ENCODE results near the gene TRAM2.

The TRAM2 gene

DNA sequence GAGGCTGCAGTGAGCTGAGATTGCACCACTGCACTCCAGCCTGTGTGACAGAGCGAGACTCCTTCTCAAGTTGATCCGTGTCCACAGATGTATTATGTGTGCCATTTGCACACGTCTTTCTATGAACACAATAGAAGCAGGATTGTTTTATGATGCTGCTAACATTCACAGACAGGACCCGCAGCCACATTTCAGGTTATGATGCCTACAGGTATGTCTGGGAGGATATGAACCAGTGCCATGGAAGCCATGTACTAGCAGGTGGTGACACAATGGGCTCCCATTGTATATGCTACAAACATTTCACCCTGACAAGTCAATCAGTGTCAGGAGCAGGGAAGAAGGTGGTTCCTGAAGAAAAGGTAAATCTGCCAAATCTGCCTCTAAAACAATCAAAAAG lies 4.3 kb downstream of the TRAM2 start:
- Histone ChIP-seq H3K79me2 (ENCODE audit: control insufficient read depth, insufficient read depth, low read length, poor library complexity) (peaks cover 14% of the 10 kb centered on the region), H3K14ac (ENCODE audit: low read length) (no peak overlapping the region), H4K12ac (ENCODE audit: low read depth, low read length) (no peak overlapping the region), H3K4me1 (ENCODE audit: control insufficient read depth in 1 of 2, insufficient read depth in 2 of 2, low read length in 2 of 2) (peaks cover 40 to 64% of the 10 kb centered on the region in 2 experiments), H3K27me3 (ENCODE audit: insufficient read depth, low read length) (no peaks in the 10 kb centered on the region), H2BK12ac (ENCODE audit: low read length) (no peak overlapping the region), H2AFZ (ENCODE audit: insufficient read depth, low read length, poor library complexity) (no peak overlapping the region), H2AK5ac (ENCODE audit: low read length) (no peak overlapping the region), H4K8ac (ENCODE audit: low read depth, low read length) (no peak overlapping the region), H3K79me1 (ENCODE audit: low read length) (peaks cover 20% of the 10 kb centered on the region), H3K9ac (ENCODE audit: low read length) (no peak overlapping the region), H3K9me3 (ENCODE audit: insufficient read depth, low read depth, low read length) (no peaks in the 10 kb centered on the region), H2BK120ac (ENCODE audit: insufficient read depth, low read length, poor library complexity) (no peak overlapping the region), H3K4me2 (ENCODE audit: low read length) (no peak overlapping the region), H3K18ac (ENCODE audit: low read length) (no peak overlapping the region), H3K23ac (ENCODE audit: low read length) (no peak overlapping the region), H4K91ac (ENCODE audit: low read depth, low read length) (no peak overlapping the region), H3K27ac (ENCODE audit: low read depth, low read length) (peak overlapping the region; percentile 36), H3K4ac (ENCODE audit: low read depth, low read length) (peak overlapping the region; percentile 12), H3K36me3 (ENCODE audit: control insufficient read depth in 1 of 2, insufficient read depth in 2 of 2, low read length in 2 of 2) (no peaks in the 10 kb centered on the region), H2BK5ac (ENCODE audit: low read depth, low read length, poor library complexity) (no peak overlapping the region), H3K4me3 (ENCODE audit: low read depth, low read length) (no peak overlapping the region)
- WGBS (ENCODE audit: extremely low coverage, insufficient coverage, insufficient read length), result no CpG with 5 or more reads among the region's 4 CpGs
- DNase-seq, result peak; percentile 62 to 68

DNA sequence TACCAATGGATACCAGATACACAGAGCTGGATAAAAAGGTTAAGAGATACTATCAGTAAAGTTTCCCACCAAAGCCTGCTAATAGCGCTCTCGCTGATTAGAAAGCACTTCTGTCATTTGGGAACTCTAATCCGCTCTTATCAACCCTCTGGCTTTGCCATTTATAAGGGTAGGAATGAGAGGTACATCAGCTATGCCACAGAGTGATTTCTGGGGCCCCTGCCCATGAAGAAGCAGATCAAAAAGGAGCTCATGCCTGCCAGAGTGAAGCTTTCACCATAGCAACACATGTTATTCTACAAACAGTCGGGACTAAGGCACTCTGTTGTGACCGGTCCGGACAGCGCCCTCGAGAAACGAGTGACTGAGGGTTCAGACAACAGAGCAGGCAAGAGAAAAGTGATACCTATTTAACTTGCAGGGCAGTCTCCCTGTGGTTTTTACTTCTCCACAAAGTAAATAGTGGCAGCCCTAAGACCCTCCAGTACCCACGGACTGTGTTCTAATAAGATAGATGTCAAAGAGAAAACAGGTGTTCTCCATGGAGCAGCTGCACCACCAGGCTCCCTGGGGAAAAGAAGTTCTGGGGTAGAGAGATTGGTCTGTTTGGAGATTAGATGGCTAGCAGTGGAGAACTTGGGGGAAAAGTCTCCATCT lies 5.6 kb downstream of the TRAM2 start:
- H3K23ac ChIP-seq (ENCODE audit: low read length), result no peak overlapping the region
- no peak overlapping the region for H3K4ac ChIP-seq (ENCODE audit: low read depth, low read length)
- peaks cover 4% of the 10 kb centered on the region for H3K79me2 ChIP-seq (ENCODE audit: control insufficient read depth, insufficient read depth, low read length, poor library complexity)
- H2BK12ac ChIP-seq (ENCODE audit: low read length), result no peak overlapping the region
- no peak overlapping the region for H4K91ac ChIP-seq (ENCODE audit: low read depth, low read length)
- H2BK5ac ChIP-seq (ENCODE audit: low read depth, low read length, poor library complexity), result no peak overlapping the region
- H3K36me3 ChIP-seq (ENCODE audit: control insufficient read depth in 1 of 2, insufficient read depth in 2 of 2, low read length in 2 of 2), result no peaks in the 10 kb centered on the region
- H2AFZ ChIP-seq (ENCODE audit: insufficient read depth, low read length, poor library complexity), result no peak overlapping the region
- peak overlapping the region; percentile 10 for H3K4me2 ChIP-seq (ENCODE audit: low read length)
- peaks cover 14% of the 10 kb centered on the region for H3K79me1 ChIP-seq (ENCODE audit: low read length)
- WGBS (ENCODE audit: extremely low coverage, insufficient coverage, insufficient read length), result no CpG with 5 or more reads among the region's 10 CpGs
- no peak overlapping the region for H3K9ac ChIP-seq (ENCODE audit: low read length)
- peak in 1 of 2 donors; percentile 55 for DNase-seq
- no peak overlapping the region for H4K8ac ChIP-seq (ENCODE audit: low read depth, low read length)
- H3K27ac ChIP-seq (ENCODE audit: low read depth, low read length), result no peak overlapping the region
- H2AK5ac ChIP-seq (ENCODE audit: low read length), result no peak overlapping the region
- no peak overlapping the region for H4K12ac ChIP-seq (ENCODE audit: low read depth, low read length)
- H3K14ac ChIP-seq (ENCODE audit: low read length), result no peak overlapping the region
- peaks cover 43 to 68% of the 10 kb centered on the region in 2 experiments for H3K4me1 ChIP-seq (ENCODE audit: control insufficient read depth in 1 of 2, insufficient read depth in 2 of 2, low read length in 2 of 2)
- H3K27me3 ChIP-seq (ENCODE audit: insufficient read depth, low read length), result no peaks in the 10 kb centered on the region
- H3K18ac ChIP-seq (ENCODE audit: low read length), result no peak overlapping the region
- no peak overlapping the region for H3K4me3 ChIP-seq (ENCODE audit: low read depth, low read length)
- no peaks in the 10 kb centered on the region for H3K9me3 ChIP-seq (ENCODE audit: insufficient read depth, low read depth, low read length)
- no peak overlapping the region for H2BK120ac ChIP-seq (ENCODE audit: insufficient read depth, low read length, poor library complexity)

DNA sequence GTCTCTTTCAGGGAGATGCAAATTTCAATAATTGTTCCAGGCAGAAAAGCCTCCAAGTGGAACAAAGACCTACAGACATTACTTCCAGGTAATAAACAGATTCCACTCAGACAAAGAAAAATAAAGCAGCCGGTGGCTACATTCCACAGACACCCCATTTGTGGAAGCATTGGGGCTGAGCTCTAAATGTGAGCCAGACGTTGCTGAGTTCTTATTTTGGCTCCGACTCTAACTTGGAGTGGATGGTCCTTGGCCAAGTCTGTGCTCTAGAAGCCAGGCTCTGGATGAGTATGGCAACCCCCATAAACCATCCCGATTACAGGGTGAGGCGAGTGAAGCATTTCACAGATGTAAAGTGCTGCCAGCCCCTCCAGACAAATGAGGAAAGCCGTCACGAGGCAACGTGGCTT lies 6.6 kb downstream of the TRAM2 start:
- Histone ChIP-seq H2BK5ac (ENCODE audit: low read depth, low read length, poor library complexity) (no peak overlapping the region), H3K27me3 (ENCODE audit: insufficient read depth, low read length) (no peaks in the 10 kb centered on the region), H3K4me1 (ENCODE audit: control insufficient read depth in 1 of 2, insufficient read depth in 2 of 2, low read length in 2 of 2) (peaks cover 37 to 63% of the 10 kb centered on the region in 2 experiments), H3K4me2 (ENCODE audit: low read length) (no peak overlapping the region), H3K4me3 (ENCODE audit: low read depth, low read length) (no peak overlapping the region), H3K18ac (ENCODE audit: low read length) (peak overlapping the region; percentile 54), H4K8ac (ENCODE audit: low read depth, low read length) (no peak overlapping the region), H3K14ac (ENCODE audit: low read length) (peak overlapping the region; percentile 42), H2AK5ac (ENCODE audit: low read length) (peak overlapping the region; percentile 22), H3K4ac (ENCODE audit: low read depth, low read length) (peak overlapping the region; percentile 34), H4K12ac (ENCODE audit: low read depth, low read length) (no peak overlapping the region), H2BK120ac (ENCODE audit: insufficient read depth, low read length, poor library complexity) (no peak overlapping the region), H3K79me2 (ENCODE audit: control insufficient read depth, insufficient read depth, low read length, poor library complexity) (peaks cover 4% of the 10 kb centered on the region), H3K9me3 (ENCODE audit: insufficient read depth, low read depth, low read length) (no peaks in the 10 kb centered on the region), H2AFZ (ENCODE audit: insufficient read depth, low read length, poor library complexity) (no peak overlapping the region), H4K91ac (ENCODE audit: low read depth, low read length) (peak overlapping the region; percentile 32), H3K27ac (ENCODE audit: low read depth, low read length) (no peak overlapping the region), H3K36me3 (ENCODE audit: control insufficient read depth in 1 of 2, insufficient read depth in 2 of 2, low read length in 2 of 2) (no peaks in the 10 kb centered on the region), H3K23ac (ENCODE audit: low read length) (no peak overlapping the region), H3K79me1 (ENCODE audit: low read length) (peaks cover 16% of the 10 kb centered on the region), H3K9ac (ENCODE audit: low read length) (no peak overlapping the region), H2BK12ac (ENCODE audit: low read length) (peak overlapping the region; percentile 64)
- no peak for DNase-seq
- no CpG with 5 or more reads among the region's 8 CpGs for WGBS (ENCODE audit: extremely low coverage, insufficient coverage, insufficient read length)

DNA sequence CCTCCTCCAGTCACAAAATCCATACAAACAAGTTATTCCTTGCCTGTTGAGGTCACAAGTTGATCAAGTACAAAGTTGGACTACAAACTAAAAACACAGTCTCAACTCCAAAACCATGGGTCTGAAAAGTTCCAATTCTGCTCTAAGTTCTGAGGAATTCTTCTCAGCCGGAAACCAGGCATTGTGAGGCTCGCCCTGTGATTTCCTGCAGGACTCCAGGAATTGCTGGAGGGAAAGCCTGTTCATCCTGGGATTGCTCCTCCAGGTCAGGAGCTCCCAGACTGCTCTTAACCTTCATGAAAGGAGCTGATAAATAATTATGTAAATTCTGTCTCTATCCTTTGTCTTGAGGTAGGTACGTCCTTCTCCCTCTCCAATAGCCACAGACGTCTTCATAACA lies 8.5 kb downstream of the TRAM2 start:
- Histone ChIP-seq H3K36me3 (ENCODE audit: control insufficient read depth in 1 of 2, insufficient read depth in 2 of 2, low read length in 2 of 2) (no peaks in the 10 kb centered on the region), H2BK5ac (ENCODE audit: low read depth, low read length, poor library complexity) (peak overlapping the region; percentile 14), H2AK5ac (ENCODE audit: low read length) (no peak overlapping the region), H3K4ac (ENCODE audit: low read depth, low read length) (no peak overlapping the region), H4K91ac (ENCODE audit: low read depth, low read length) (no peak overlapping the region), H3K14ac (ENCODE audit: low read length) (no peak overlapping the region), H4K12ac (ENCODE audit: low read depth, low read length) (no peak overlapping the region), H3K4me2 (ENCODE audit: low read length) (no peak overlapping the region), H3K9ac (ENCODE audit: low read length) (no peak overlapping the region), H3K23ac (ENCODE audit: low read length) (no peak overlapping the region), H2AFZ (ENCODE audit: insufficient read depth, low read length, poor library complexity) (no peak overlapping the region), H3K27ac (ENCODE audit: low read depth, low read length) (peak overlapping the region; percentile 67), H4K8ac (ENCODE audit: low read depth, low read length) (no peak overlapping the region), H3K18ac (ENCODE audit: low read length) (no peak overlapping the region), H3K4me3 (ENCODE audit: low read depth, low read length) (no peak overlapping the region), H2BK12ac (ENCODE audit: low read length) (no peak overlapping the region), H3K9me3 (ENCODE audit: insufficient read depth, low read depth, low read length) (no peaks in the 10 kb centered on the region), H3K4me1 (ENCODE audit: control insufficient read depth in 1 of 2, insufficient read depth in 2 of 2, low read length in 2 of 2) (peaks cover 31 to 45% of the 10 kb centered on the region in 2 experiments), H3K79me1 (ENCODE audit: low read length) (peaks cover 17% of the 10 kb centered on the region), H3K27me3 (ENCODE audit: insufficient read depth, low read length) (no peaks in the 10 kb centered on the region), H3K79me2 (ENCODE audit: control insufficient read depth, insufficient read depth, low read length, poor library complexity) (peaks cover 10% of the 10 kb centered on the region), H2BK120ac (ENCODE audit: insufficient read depth, low read length, poor library complexity) (no peak overlapping the region)
- no CpG with 5 or more reads among the region's 4 CpGs for WGBS (ENCODE audit: extremely low coverage, insufficient coverage, insufficient read length)
- DNase-seq, result no peak

Data from trophoblast cell (in vitro differentiated cells and primary cell).